Glutamatergic neuron (in vitro differentiated cells): Measurements from ENCODE around the gene SUSD3. TPM values are rescaled to one million over a fixed set of nuclear protein-coding genes. Genes with fewer than 3 reads are reported as not detected.
A peak's percentile ranks its signal among the peaks of the same experiment; 100 is the strongest.

Experiments
- DNase-seq: peaks from one replicate; pipeline ENCODE4 v3.0.0; 2022
- H3K27ac Mint-ChIP-seq: one replicate; pipeline ENCODE4 v1.8.0; 2020; ENCODE audit warnings: mild to moderate bottlenecking, mixed read lengths, inconsistent platforms; ENCODE audit not compliant: unreplicated experiment
- H3K27me3 Mint-ChIP-seq: one replicate; pipeline ENCODE4 v1.8.0; 2020; ENCODE audit warnings: mild to moderate bottlenecking, moderate library complexity, mixed read lengths, inconsistent platforms; ENCODE audit not compliant: unreplicated experiment
- H3K36me3 Mint-ChIP-seq: one replicate; pipeline ENCODE4 v1.8.0; 2020; ENCODE audit warnings: mild to moderate bottlenecking, mixed read lengths, inconsistent platforms; ENCODE audit not compliant: unreplicated experiment
- H3K4me1 Mint-ChIP-seq: one replicate; pipeline ENCODE4 v1.8.0; 2020; ENCODE audit warnings: mild to moderate bottlenecking, low read depth, mixed read lengths, inconsistent platforms; ENCODE audit not compliant: unreplicated experiment
- H3K4me3 Mint-ChIP-seq: one replicate; pipeline ENCODE4 v1.8.0; 2020; ENCODE audit warnings: mild to moderate bottlenecking, mixed read lengths, inconsistent platforms; ENCODE audit not compliant: unreplicated experiment
- H3K9me3 Mint-ChIP-seq: one replicate; pipeline ENCODE4 v1.8.0; 2020; ENCODE audit warnings: mild to moderate bottlenecking, moderate library complexity, mixed read lengths, inconsistent platforms; ENCODE audit not compliant: unreplicated experiment
- CTCF ChIP-seq: fragments of 200-600 bp; sonication (generic); IDR thresholded peaks from one replicate; pipeline ENCODE4 v1.5.0; 2021; ENCODE audit not compliant: partially characterized antibody, unreplicated experiment
- total RNA-seq: library from RNA; stranded (reverse); fragmentation: NEBNext Ultra II Directional; extraction: Animal tissue kit (Norgen Biotek cat#: 25700); gene quantifications from one replicate; pipeline ENCODE4 v1.2.1, GENCODE V29; 2021; ENCODE audit not compliant: unreplicated experiment

SUSD3 gene
- total RNA-seq, 1 donor from 2014 or later, result not detected

- H3K27ac Mint-ChIP-seq, result no peak overlapping the region
- DNase-seq, result no peak
- H3K4me1 Mint-ChIP-seq, result peaks cover 24% of the 10 kb centered on the region
- peaks cover 6% of the 10 kb centered on the region for H3K27me3 Mint-ChIP-seq
- H3K36me3 Mint-ChIP-seq, result no peaks in the 10 kb centered on the region
- peak overlapping the region; percentile 7 for H3K4me3 Mint-ChIP-seq
- peaks cover 9% of the 10 kb centered on the region for H3K9me3 Mint-ChIP-seq
- no peak for TF ChIP-seq CTCF
These were observed 73.2 kb downstream of the SUSD3 start for GRCh38 chr9:93131599-93132286.

GRCh38 chr9:93132287-93132927 is 73.9 kb downstream of the SUSD3 start:
- peak overlapping the region; percentile 83 for H3K4me3 Mint-ChIP-seq
- peaks cover 6% of the 10 kb centered on the region for H3K27me3 Mint-ChIP-seq
- H3K27ac Mint-ChIP-seq, result no peak overlapping the region
- TF ChIP-seq CTCF, result no peak
- H3K36me3 Mint-ChIP-seq, result no peaks in the 10 kb centered on the region
- no peak for DNase-seq
- peaks cover 18% of the 10 kb centered on the region for H3K4me1 Mint-ChIP-seq
- H3K9me3 Mint-ChIP-seq, result peaks cover 9% of the 10 kb centered on the region

- H3K4me1 Mint-ChIP-seq, result peaks cover 16% of the 10 kb centered on the region
- peaks cover 14% of the 10 kb centered on the region for H3K9me3 Mint-ChIP-seq
- DNase-seq, result no peak
- H3K27me3 Mint-ChIP-seq, result peaks cover 6% of the 10 kb centered on the region
- H3K36me3 Mint-ChIP-seq, result no peaks in the 10 kb centered on the region
- no peak for TF ChIP-seq CTCF
- peak overlapping the region; percentile 83 for H3K4me3 Mint-ChIP-seq
- H3K27ac Mint-ChIP-seq, result peak overlapping the region; percentile 48
These were observed 74.6 kb downstream of the SUSD3 start for GRCh38 chr9:93132946-93133680.

- H3K9me3 Mint-ChIP-seq, result peaks cover 15% of the 10 kb centered on the region
- H3K27me3 Mint-ChIP-seq, result peaks cover 6% of the 10 kb centered on the region
- H3K4me1 Mint-ChIP-seq, result peaks cover 12% of the 10 kb centered on the region
- DNase-seq, result peak; percentile 71
- no peak for TF ChIP-seq CTCF
- peaks cover 4% of the 10 kb centered on the region for H3K36me3 Mint-ChIP-seq
- H3K27ac Mint-ChIP-seq, result no peak overlapping the region
- peak overlapping the region; percentile 83 for H3K4me3 Mint-ChIP-seq
These were observed 75.1 kb downstream of the SUSD3 start for GRCh38 chr9:93133681-93134014.
